ENCODE results near the gene TMEM233. TPM values are rescaled to one million over a fixed set of nuclear protein-coding genes. Genes with fewer than 3 reads are reported as not detected.

Gene TMEM233
- total RNA-seq, 2 donors from 2014 or later = not detected

DNA sequence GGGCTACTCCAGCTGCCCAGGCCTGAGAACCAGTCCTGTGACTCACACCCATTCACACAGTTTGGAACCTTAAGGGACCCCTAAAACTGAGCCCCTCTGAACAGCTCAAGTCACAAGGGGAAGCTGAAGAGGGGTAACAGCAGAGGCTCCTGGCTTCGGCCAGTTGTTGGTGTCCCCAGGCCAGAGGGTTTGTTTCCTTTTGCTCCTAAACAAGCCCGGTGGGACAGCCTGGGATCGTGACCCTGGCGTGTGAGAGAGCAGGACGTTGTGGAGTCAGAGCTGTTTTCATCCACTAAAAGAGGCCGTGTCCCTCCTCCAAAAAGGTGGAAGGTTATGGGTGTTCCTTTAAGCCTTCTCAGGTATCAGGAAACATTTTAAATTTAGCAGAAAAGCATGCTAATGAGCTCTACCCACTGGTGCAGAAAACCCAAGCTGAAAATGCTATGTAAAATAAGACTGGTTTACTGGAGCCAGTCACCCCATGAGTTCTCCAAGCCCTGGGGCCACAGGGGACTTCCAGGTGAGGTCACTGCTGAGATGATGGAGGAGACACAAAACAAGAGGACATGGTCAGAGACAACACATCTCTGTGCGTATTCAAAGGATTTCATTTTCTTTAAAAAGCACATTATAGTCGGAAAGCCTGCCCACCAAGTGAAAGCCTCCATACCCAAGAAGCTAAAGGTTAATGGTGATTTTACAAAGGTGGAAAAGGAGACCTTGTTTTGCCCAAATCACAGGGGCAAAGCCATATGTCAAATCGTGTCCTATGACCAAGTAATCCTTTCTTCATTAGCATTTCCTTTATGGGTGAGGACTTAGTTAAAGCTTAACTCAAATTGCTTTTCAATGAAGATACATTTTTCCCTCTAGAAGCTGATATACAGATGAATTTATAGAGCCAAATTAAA, 88.4 kb downstream of the TMEM233 start:
- H3K9me3 Mint-ChIP-seq = no peaks in the 10 kb centered on the region
- peaks cover 15 to 31% of the 10 kb centered on the region in 2 donors for H3K36me3 Mint-ChIP-seq
- DNase-seq (ENCODE audit: low spot score in 2 of 2) (no peak), ATAC-seq (peak in 1 of 2 donors; percentile 74)
- H3K27ac Mint-ChIP-seq = peak overlapping the region; percentile 87 to 96

DNA sequence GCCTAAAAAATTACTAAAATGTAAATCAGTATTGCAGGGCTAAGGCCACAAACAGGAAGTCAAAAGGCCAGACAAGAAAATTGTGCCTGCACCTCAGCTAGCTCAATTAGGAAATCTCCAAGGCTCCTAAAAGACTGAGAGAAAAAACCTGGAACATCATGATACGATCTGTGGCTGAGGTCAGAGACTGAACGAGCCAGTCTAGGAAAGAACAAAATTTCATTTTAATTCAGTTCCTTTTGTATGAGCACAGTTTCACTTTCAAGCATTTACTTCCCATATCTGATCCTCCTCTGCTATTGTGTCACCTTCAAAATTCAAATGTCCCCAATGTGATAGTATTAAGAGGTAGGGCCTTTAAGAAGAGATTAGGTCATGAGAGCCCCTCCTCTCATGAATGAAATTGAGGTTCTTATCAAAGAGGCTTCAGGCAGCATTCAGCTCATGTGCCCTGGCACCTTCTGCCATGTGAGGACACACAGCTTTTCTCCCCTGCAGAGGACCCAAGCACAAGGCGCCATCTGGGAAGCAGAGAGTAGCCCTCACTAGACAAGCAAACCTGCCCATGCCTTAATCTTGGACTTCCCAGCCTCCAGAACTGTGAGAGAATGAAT, 89.2 kb downstream of the TMEM233 start:
- ATAC-seq = peak in 1 of 2 donors; percentile 21
- Mint-ChIP-seq H3K36me3 (peaks cover 12 to 33% of the 10 kb centered on the region in 2 donors), H3K27ac (peak overlapping the region; percentile 79 to 87), H3K9me3 (no peaks in the 10 kb centered on the region)
- DNase-seq (ENCODE audit: low spot score in 2 of 2) = no peak

DNA sequence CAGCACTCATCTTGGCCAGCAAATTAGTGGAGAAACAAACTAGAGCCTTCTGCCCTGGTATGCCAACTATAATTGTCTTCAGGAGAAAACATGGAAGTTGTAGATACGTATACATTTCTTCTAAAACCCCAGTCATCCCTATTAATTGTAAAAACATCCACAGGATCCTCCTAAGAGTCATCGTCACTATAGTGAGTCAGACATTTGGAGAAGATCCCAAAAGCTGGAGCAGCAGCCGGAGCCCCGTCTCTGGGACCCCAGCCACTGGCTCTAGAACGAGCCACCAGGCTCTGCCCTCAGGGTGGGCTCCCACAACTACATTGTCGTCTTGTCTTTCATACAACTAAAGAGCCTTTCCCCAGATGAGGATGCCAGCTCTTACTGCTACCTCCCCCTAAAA, 89.8 kb downstream of the TMEM233 start:
- ATAC-seq (no peak), DNase-seq (ENCODE audit: low spot score in 2 of 2) (no peak)
- Mint-ChIP-seq H3K36me3 (peaks cover 12 to 39% of the 10 kb centered on the region in 2 donors), H3K9me3 (no peaks in the 10 kb centered on the region), H3K27ac (peak overlapping the region in 1 of 2 donors; percentile 87)

DNA sequence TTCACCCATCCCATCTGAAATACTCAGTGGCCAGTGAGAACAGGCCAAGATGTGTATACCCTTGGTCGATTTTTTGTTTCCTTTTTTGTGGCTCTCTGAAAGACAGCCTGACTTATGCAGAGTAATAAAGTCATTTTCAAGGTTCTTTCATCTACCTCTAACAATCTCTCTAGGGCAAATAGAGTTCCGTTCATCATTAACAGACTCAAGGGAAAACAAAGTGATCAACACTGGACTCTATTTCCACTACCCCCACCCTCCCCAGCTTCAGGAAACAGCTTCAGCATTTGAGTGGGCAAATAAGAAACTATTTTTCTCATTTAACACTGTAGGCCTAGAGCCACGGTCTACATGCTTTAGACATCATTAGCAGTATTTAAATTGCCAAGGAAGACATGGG, 90.2 kb downstream of the TMEM233 start:
- Mint-ChIP-seq H3K9me3 (no peaks in the 10 kb centered on the region), H3K36me3 (peaks cover 12 to 39% of the 10 kb centered on the region in 2 donors), H3K27ac (peak overlapping the region in 1 of 2 donors; percentile 87)
- ATAC-seq = no peak
- no peak for DNase-seq (ENCODE audit: low spot score in 2 of 2)

DNA sequence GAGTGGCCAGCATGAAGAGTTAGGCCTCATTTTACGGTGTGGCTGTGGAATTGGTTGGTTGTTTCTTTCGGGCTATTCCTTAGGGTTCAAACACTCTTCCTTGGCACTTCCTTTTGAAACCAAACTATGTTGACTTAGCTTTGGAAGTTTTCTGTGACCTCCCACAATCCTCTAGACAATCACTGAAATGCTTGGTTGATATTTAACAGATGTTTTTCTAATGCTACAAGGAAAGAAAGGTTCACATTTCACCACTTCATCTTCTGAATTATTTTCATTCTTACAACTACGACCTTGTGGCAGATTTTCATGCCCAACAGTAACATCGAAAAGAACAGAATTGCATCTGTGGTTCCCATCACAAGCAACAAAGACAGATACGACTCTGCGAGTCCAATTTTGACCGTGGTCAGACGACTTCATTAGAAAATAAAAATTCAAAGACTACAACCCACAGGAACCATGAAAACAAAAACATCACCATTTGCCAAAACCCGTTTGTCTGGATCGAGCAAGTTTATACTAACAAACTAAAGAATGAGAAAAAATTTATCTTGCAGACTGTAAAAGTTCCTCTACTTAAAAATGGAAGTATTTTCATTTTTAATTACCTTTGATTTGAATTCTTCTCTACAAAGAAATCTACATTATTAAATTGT, 91.3 kb downstream of the TMEM233 start:
- Mint-ChIP-seq H3K27ac (no peak overlapping the region), H3K9me3 (no peaks in the 10 kb centered on the region), H3K36me3 (peaks cover 7 to 38% of the 10 kb centered on the region in 2 donors)
- DNase-seq (ENCODE audit: low spot score in 2 of 2) (no peak), ATAC-seq (no peak)

DNA sequence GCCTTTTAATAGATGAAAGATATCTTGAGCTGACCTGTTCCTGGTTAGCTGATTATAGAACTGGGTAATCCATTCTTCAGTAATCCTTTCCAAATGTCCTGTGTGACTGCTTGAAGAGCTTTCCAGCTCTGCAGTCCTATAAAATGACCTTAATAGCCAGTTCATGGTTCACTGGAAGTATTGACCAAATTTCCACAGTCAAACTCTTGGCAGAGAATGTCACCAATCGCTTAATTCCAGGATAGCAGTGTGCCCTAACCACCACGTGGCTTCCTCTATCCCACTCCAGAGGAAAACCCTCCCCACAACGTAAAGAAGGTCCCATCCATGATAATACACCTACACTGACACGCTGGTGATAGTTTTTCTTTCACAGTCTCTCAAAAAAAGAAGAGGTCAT, 91.8 kb downstream of the TMEM233 start:
- H3K36me3 Mint-ChIP-seq = peaks cover 2 to 33% of the 10 kb centered on the region in 2 donors
- DNase-seq (ENCODE audit: low spot score in 2 of 2) (no peak), ATAC-seq (no peak)
- H3K9me3 Mint-ChIP-seq = no peaks in the 10 kb centered on the region
- H3K27ac Mint-ChIP-seq = no peak overlapping the region

DNA sequence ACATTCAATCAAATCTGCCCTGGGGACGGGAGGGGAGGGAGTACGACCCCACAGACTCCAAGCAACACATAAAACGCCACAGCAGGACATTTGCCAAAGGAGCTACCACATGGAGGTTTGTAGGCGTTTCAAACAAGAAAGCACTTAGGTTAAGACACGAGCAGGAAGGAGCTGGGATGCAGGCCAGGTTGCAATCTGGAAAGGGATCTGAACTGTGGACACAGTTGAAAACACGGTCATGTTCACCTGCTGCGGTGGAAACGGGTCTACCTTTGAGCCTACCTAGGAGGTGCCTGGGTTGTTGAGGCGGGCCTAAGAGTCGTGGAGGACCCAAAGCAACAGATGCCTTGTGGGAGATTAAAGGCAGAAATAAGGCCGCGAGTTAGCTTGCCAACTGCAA, 92.8 kb downstream of the TMEM233 start:
- Mint-ChIP-seq H3K36me3 (peaks cover 0 to 26% of the 10 kb centered on the region in 2 donors), H3K9me3 (no peaks in the 10 kb centered on the region), H3K27ac (peak overlapping the region in 1 of 2 donors; percentile 4)
- ATAC-seq (no peak), DNase-seq (ENCODE audit: low spot score in 2 of 2) (no peak)

DNA sequence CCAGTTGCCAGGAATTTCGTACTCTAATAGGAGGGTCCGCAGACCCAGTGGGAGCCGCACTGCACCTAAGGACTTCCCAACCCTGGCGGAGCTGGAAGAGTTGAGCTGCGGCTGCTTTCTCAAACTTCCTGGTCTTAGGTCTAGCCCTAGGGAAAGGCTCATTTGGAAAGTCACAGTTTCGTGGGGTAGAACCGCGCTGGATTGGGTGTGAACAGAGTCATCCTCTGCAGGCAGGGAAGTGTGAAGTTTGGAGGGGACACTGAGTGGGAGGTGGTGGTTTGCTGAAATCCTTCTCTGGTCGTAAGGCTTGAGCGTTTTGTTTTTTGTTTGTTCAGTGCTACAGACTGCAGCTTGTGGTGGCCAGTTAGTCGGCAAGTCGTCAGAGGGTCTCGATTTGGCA, 93.2 kb downstream of the TMEM233 start:
- ATAC-seq = no peak
- H3K36me3 Mint-ChIP-seq = peaks cover 0 to 26% of the 10 kb centered on the region in 2 donors

DNA sequence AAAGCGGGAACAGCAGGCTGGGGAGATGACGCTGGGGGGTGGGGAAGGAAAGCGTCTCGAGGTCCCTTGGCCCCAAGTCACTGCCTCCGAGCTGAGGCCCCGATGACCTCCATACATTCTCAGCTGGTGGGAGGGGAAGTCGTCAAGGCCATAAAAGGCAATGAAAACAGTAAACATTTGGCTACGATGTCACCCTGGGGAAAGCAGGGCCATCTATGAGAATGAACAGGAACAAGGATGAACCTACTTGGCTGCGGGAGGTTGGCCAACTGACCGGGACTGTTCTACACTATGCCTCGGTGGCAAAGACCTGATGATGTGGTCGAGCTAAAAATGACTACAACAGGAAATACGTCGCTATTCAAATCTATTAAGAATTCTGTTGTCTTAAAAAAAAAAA, 93.8 kb downstream of the TMEM233 start:
- Mint-ChIP-seq H3K36me3 (peaks cover 0 to 21% of the 10 kb centered on the region in 2 donors), H3K9me3 (no peaks in the 10 kb centered on the region), H3K27ac (no peak overlapping the region)
- DNase-seq (ENCODE audit: low spot score in 2 of 2) = no peak
- ATAC-seq = no peak

More for the DNA sequence above, 93.2 kb downstream of the TMEM233 start:
- Mint-ChIP-seq H3K27ac (peak overlapping the region in 1 of 2 donors; percentile 4), H3K9me3 (no peaks in the 10 kb centered on the region)
- no peak for DNase-seq (ENCODE audit: low spot score in 2 of 2)

DNA sequence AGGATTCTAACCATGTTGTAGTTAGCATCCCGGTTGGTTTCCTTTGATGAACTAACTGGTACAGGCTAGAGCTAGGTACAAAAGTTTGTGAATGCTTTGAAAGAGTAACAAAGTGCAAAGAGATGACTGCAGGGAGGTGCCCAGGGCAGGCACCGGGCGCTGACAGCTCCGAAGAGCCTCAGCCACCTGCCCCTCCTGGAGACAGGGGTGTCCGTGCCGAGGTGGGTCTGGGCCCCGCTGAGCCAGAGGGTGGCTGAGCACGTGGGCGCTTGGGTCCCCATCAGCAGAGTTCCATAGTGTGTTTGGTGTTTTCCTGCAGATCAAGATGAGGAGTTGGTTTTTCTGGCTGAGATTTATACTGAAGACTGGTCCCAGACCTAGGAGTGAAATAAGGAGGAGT, 94.3 kb downstream of the TMEM233 start:
- H3K9me3 Mint-ChIP-seq = no peaks in the 10 kb centered on the region
- ATAC-seq = no peak
- H3K27ac Mint-ChIP-seq = peak overlapping the region in 1 of 2 donors; percentile 30
- no peak for DNase-seq (ENCODE audit: low spot score in 2 of 2)
- peaks cover 0 to 21% of the 10 kb centered on the region in 2 donors for H3K36me3 Mint-ChIP-seq

DNA sequence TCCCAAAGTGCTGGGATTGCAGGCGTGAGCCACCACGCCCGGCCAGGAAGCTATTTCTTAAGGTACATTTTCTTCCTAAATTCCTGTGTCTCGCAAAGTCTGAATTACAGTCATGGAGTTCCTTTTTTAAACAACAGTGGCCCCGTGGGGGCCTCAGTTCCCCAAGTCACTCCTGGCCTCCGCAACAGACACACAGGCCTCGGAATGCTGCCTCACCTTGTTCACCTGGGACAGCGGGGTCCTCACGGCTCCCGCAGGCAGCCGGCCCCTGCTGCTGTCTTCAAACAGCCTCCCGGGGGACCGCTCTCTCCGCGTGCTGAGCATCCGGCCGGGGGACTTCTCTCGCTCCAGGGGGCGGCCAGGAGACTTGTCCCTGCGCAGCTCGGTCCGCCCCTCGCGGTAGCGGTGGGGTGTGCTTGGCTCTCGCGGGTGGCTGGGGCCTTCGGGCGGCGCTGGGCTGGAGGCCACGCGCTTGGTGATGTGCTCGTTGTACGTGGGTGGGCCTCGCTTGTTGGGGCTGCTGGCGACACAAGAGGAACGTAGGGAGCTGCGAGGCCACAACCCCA, 96.4 kb downstream of the TMEM233 start:
- DNase-seq (ENCODE audit: low spot score in 2 of 2) (no peak), ATAC-seq (no peak)
- Mint-ChIP-seq H3K9me3 (no peaks in the 10 kb centered on the region), H3K36me3 (peaks cover 0 to 15% of the 10 kb centered on the region in 2 donors), H3K27ac (peak overlapping the region in 1 of 2 donors; percentile 44)

DNA sequence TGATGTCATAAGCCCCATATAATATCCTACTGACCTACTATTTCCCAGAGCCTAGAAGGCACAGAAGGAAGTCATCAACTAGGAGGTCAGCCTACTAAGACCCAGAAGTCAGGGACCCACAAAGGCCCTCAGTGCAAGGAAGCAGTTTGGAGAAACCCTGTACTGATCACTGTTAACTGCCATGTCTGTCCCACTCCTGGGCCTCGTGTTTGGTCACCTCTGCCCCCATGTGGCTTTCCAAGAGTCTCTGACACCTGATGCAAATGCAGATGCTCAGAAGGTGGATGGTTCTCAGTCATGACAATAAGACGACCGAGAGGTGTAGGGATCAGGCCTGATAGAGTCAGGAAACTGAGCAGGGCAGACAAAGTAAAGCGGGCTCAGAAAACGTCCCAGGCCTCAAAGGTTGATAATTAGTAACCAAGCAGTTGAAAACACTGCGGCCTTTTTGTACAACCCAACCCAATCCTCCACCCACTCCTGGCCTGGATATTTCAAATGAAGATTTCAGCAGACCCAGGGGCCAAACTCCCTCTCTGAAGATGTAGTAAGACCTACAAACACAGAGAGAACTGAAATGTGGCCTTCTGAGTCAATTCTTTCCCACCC, 97.7 kb downstream of the TMEM233 start:
- no peaks in the 10 kb centered on the region for H3K9me3 Mint-ChIP-seq
- H3K27ac Mint-ChIP-seq = no peak overlapping the region
- H3K36me3 Mint-ChIP-seq = peaks cover 0 to 15% of the 10 kb centered on the region in 2 donors
- DNase-seq (ENCODE audit: low spot score in 2 of 2) (no peak), ATAC-seq (no peak)

DNA sequence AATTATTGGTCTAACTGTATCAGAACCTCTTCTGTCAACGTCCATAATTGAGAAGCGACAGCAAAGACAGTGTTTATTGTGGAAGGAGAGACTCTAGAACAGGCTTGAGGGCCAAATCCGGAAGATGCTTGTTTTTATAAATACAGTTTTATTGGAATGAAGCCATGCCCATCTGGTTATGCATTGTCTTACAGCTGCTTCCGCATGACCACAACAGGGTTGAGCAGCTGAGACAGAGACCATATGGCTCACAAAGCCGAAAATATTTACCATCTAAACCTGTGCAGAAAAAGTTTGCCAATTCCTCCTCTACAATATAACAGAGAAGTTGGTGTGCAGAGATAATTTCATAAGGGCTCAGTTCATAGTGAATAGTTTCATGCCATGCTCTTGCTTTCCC, 98.8 kb downstream of the TMEM233 start:
- no peak overlapping the region for H3K27ac Mint-ChIP-seq
- no peak for DNase-seq (ENCODE audit: low spot score in 2 of 2)
- peaks cover 0 to 15% of the 10 kb centered on the region in 2 donors for H3K36me3 Mint-ChIP-seq
- no peak for ATAC-seq
- H3K9me3 Mint-ChIP-seq = no peaks in the 10 kb centered on the region
